OCI-M1 (cell line): ENCODE results near the gene ARHGDIB.

ENCODE experiments used
- DNase-seq: peaks from one replicate; lab custom pipeline; 2025; lab: John Stamatoyannopoulos, UW

Gene ARHGDIB

GRCh38 chr12:14956024-14956891 lies 5.1 kb downstream of the ARHGDIB start:
- peak; percentile 35 for DNase-seq

- DNase-seq = no peak
Measured at GRCh38 chr12:14954269-14954668, 7.1 kb downstream of the ARHGDIB start.

GRCh38 chr12:14953752-14954151 lies 7.6 kb downstream of the ARHGDIB start:
- DNase-seq = no peak

DNA sequence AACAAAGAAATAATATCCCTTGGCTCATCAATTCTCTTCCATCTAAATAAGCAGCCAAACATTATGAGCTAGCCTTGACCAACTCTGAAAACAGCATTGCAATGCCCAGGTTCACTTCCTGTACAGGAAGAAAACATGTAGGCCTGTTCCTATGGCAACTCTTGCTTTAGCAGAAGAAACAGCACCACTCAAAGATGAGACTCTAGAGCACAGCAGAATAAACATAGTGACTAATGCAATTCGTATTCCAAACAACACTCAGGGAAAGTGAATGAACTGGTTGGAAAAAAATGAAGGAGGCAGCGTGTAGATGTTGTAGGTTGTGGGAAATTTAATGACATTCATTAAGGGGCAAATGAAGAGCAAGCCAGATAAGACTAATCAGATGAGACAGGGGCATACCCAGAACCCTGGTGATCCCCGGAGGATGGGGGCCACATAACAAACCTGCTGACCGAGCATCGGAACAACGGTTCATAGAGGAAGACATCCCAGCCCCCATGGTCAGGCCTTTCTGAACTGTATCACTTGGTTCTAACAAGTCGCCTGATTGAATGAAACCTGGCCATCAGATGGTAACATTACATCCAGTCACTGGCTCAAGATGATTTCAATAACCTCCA lies 9.0 kb downstream of the ARHGDIB start:
- DNase-seq = peak; percentile 30

DNA sequence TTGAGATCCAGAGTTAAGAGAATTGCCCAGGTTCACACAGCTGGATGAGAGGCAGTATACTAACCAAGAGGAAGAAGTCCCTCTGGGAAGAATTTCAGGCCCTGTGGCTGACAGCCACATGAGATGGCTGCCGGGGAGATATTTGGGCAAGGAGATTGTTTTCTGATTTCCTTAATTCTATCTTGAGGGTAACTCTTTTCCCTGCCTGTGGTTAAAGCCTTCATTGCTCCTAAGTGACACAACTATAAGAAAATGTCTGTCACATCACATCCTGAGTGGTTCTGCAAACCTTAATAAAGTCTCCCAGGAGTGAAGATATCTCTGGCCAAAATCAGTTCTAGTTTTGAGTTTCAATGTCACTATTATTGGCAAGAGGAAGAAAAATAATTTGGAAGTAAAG lies 9.6 kb downstream of the ARHGDIB start:
- no peak for DNase-seq

DNA sequence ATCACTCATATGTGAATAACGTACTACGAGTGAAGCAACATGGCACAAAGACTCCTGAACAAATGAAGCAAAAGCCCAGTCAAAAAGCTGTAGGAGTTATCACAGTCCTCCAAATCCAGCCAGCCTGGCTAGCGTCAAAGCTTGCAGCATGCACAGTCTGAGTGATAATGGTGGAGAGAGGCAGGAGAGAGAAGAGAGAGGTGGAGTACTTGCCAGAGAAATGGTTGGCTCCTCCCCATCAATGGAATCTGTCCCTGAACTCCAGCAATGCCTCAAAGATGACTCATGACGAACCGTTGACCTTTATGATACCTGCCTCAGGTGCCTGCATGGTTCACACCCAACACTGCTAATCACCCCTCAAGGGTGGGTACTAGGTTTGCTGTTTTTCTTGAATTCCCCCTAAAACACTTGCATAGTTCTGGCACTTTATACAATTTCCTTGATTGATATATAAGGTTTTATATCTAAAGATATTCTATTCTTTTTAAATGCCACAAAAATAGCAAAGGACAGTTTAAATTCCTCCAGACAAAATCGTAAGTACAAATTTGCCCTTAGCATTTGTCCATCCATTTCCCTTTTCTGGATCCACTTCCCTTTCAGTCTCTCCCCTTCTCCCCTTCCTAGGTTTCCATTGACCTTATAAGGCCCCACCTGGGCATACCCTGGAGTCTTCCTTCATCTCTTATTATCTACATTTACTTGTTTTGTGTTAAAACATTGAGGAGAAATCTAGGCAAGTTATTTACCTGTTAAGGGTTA lies 10.2 kb downstream of the ARHGDIB start:
- DNase-seq = no peak

GRCh38 chr12:14950421-14950820 lies 11.0 kb downstream of the ARHGDIB start:
- no peak for DNase-seq

GRCh38 chr12:14949631-14950030 lies 11.8 kb downstream of the ARHGDIB start:
- DNase-seq = no peak

- DNase-seq = peak; percentile 88
Measured at GRCh38 chr12:14948672-14949071, 12.7 kb downstream of the ARHGDIB start.

- no peak for DNase-seq
Measured at GRCh38 chr12:14946861-14947260, 14.5 kb downstream of the ARHGDIB start.

DNA sequence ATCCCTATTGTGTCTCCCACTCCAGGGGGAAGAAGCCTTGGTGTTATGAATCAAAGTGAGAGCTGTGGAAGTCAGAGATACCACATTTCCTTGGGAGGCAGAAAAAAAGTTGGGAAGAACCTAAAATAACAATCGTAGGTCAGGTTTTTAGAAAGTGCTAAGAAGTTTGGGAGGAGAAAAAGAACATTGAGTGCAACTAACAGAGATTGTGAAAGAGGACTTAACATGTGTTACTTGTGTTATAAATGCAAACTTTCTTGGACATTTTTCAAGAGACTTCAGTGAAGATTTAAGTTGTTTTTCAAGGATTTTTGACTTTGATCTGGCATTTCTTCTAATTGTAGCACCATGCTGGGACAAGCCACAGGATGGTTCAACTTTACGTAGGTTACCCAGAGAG lies 15.2 kb downstream of the ARHGDIB start:
- DNase-seq = no peak

DNA sequence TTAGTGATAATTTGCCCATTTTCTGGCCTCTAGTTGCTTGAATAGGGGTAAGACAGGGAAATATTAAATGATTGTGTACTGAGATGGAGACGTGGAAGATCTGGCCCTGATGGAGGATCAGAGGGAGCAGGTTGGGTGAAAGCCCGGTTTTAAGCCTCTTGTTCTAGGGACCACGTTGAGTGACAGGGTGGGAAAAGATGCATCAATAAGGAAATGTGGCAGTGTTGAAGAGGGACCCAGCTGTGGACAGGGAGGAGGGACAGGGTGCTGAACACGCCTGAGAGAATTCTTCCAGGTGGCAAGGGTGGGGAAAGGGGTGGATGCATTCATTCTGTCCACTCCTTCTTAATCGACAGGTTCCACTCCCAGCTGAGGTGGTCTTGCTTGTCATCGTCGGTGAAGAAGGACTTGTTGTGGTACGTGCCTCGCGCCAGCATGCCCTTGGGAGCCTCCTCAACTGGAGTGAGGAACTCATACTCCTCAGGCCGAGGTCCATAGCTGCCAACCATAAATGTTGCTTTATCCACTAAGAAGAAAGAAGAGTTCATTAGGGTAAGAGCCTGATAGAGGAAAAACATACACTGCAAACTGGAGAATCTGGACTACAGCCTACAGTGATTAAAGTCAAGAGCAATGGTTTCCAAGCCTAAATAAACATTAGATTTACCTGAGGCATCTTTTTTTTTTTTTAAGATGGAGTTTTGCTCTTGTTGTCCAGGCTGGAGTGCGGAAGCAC lies 19.0 kb downstream of the ARHGDIB start:
- DNase-seq = no peak

DNA sequence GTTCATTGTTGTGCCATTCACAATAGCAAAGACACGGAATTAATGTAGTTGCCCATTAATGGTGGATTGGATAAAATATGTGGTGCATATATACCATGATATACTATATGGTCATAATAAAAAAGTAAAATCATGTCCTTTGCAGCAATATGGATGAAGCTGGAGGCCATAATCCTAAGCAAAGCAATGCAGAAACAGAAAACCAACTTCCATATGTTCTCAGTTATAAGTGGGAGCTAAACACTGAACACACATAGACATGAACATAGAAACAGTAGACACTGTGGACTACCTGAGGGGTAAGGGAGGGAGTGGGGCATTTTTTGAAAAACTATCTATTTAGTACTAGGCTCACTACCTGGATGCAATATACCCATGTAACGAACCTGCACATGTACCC lies 20.0 kb downstream of the ARHGDIB start:
- DNase-seq = no peak

GRCh38 chr12:14938301-14938700 lies 23.1 kb downstream of the ARHGDIB start, which contains the start of gene ERP27:
Gene ERP27, minus strand, starts transcription at chr12:14938537. Its CDS starts 29 bp downstream, at chr12:14938508.
- no peak for DNase-seq

- DNase-seq = peak; percentile 16
Measured at GRCh38 chr12:14937689-14938088, 23.7 kb downstream of the ARHGDIB start.

- no peak for DNase-seq
Measured at GRCh38 chr12:14937014-14937413, 24.4 kb downstream of the ARHGDIB start.

- no peak for DNase-seq
Measured at GRCh38 chr12:14936224-14936861, 25.1 kb downstream of the ARHGDIB start.

GRCh38 chr12:14935031-14935430 lies 26.4 kb downstream of the ARHGDIB start:
- DNase-seq = no peak

DNA sequence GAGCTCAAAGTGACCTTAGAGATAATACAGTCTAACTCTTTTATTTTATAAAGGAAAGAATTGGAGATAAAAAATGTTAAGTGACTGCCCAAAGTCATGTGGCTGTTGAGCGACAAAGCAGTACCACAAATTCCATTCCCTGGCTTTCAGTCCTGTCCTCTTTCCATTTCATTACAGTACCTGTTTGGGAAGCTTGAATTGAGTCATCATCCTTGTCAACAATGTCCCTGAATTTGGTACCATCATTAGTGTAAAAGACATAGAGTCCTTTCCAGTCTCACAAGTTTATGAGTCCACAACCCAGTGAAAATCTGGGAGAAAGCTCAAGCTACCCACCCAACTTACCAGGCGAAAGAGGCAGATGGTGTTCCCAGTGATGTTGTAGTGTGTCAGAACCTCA lies 26.9 kb downstream of the ARHGDIB start:
- no peak for DNase-seq

- DNase-seq = no peak
Measured at GRCh38 chr12:14931791-14932560, 29.4 kb downstream of the ARHGDIB start.

GRCh38 chr12:14931359-14931758 lies 30.0 kb downstream of the ARHGDIB start:
- no peak for DNase-seq
